Panc1 (cell line): ENCODE results near the gene KCNAB2. TPM values are rescaled to one million over a fixed set of nuclear protein-coding genes. Genes with fewer than 3 reads are reported as not detected.

Experiments
- ATAC-seq: fragments of 200-7000 bp; cut with Tn5 transposase; 2 replicates; pipeline ENCODE4 v1.9.1; 2020; ENCODE audit warnings: mild to moderate bottlenecking, moderate library complexity
- BruUV-seq: library from RNA; stranded (reverse); fragments of 400-500 nt; replicated peaks from 2 replicates; lab custom pipeline; 2021; lab: Mats Ljungman, UMichigan
- CTCF ChIA-PET: fragments of 300-600 bp; sonication (Branson Sonifier 250); formaldehyde crosslinking; loops from one replicate; lab custom pipeline; 2022; ENCODE audit warnings: antibody characterized with exemption; lab: Charles Lee
- POLR2A ChIA-PET: fragments of 300-600 bp; sonication (Branson Sonifier 250); formaldehyde crosslinking; loops from one replicate; lab custom pipeline; 2022; ENCODE audit warnings: antibody characterized with exemption; lab: Charles Lee
- DNase-seq: peaks from one replicate; pipeline ENCODE4 v3.0.0-alpha.2; 2010; ENCODE audit warnings: low read depth, low spot score
- H3K27ac ChIP-seq: 2 replicates; pipeline ENCODE4 v1.5.1; 2011; ENCODE audit warnings: mild to moderate bottlenecking, low read length, inconsistent platforms
- H3K27me3 ChIP-seq: fragments of 200-500 bp; sonication (Bioruptor generic); 2 replicates; pipeline ENCODE4 v1.6.0; 2014; ENCODE audit warnings: low read length, inconsistent platforms; ENCODE audit not compliant: control insufficient read depth, insufficient read depth
- H3K36me3 ChIP-seq: fragments of 200-500 bp; sonication (Bioruptor generic); 2 replicates; pipeline ENCODE4 v1.5.1; 2014; ENCODE audit warnings: inconsistent platforms, mild to moderate bottlenecking, low read length, moderate library complexity; ENCODE audit not compliant: control insufficient read depth, insufficient read depth
- H3K4me1 ChIP-seq: 2 replicates; pipeline ENCODE4 v1.5.1; 2011; ENCODE audit warnings: inconsistent platforms, mild to moderate bottlenecking, low read length, moderate library complexity; ENCODE audit not compliant: control insufficient read depth, insufficient read depth
- H3K4me3 ChIP-seq, 2 experiments: 2 replicates each; pipeline ENCODE4 v1.5.1; 2011 to 2012; ENCODE audit warnings: low read depth in 2 of 2, low read length in 2 of 2, mild to moderate bottlenecking in 2 of 2, inconsistent platforms in 1 of 2, moderate library complexity in 1 of 2
- H3K9me3 ChIP-seq: fragments of 200-500 bp; sonication (Bioruptor generic); 2 replicates; pipeline ENCODE4 v1.5.1; 2014; ENCODE audit warnings: low read depth, mild to moderate bottlenecking, inconsistent platforms, low read length, moderate library complexity; ENCODE audit not compliant: control insufficient read depth, insufficient read depth
- CTCF ChIP-seq: fragments of 450-650 bp; IDR thresholded peaks from 2 replicates; pipeline ENCODE4 v1.5.1; 2017; ENCODE audit warnings: mild to moderate bottlenecking
- POLR2AphosphoS5 ChIP-seq: IDR thresholded peaks from 2 replicates; pipeline ENCODE4 v1.6.1; 2012; ENCODE audit warnings: mild to moderate bottlenecking, low read depth, low read length, moderate library complexity
- REST ChIP-seq, 2 experiments: IDR thresholded peaks; 2 replicates each; pipeline ENCODE4 v1.6.1; 2011 to 2012; ENCODE audit warnings: low read depth in 2 of 2, control low read depth in 1 of 2, low read length in 1 of 2, mild to moderate bottlenecking in 1 of 2, moderate library complexity in 1 of 2; ENCODE audit not compliant: insufficient read depth in 1 of 2
- SIN3A ChIP-seq: IDR thresholded peaks from 2 replicates; pipeline ENCODE4 v1.6.1; 2012; ENCODE audit warnings: low read depth, mild to moderate bottlenecking, low read length, moderate library complexity, borderline replicate concordance; ENCODE audit not compliant: insufficient read depth
- TCF7L2 ChIP-seq: IDR thresholded peaks from 2 replicates; pipeline ENCODE4 v1.6.1; 2011; ENCODE audit warnings: mild to moderate bottlenecking, low read depth, low read length, inconsistent platforms
- in situ Hi-C: cut with HindIII; loops from 2 replicates; pipeline ENCODE4 v1.10.0; 2016; ENCODE audit warnings: low sequenced_read_pairs, low pct_unique_long_range_greater_than_20kb
- intact Hi-C: fragments of 100-400 bp; cut with micrococcal nuclease; formaldehyde crosslinking; loops from one replicate; pipeline ENCODE4 v1.10.0; 2022; ENCODE audit not compliant: unreplicated experiment
- total RNA-seq: library from RNA; stranded (reverse); gene quantifications from one replicate; pipeline ENCODE4 v1.2.1, GENCODE V29; 2021; ENCODE audit not compliant: unreplicated experiment

Gene KCNAB2
- total RNA-seq, 1 experiment from 2014 or later: 27.6 TPM

- in situ Hi-C loops: no loop called here
- no peak overlapping the region for H3K4me3 ChIP-seq
- ChIA-PET POLR2A (no interaction called here), CTCF (no interaction called here)
- intact Hi-C loops: no loop called here
- no peak for ATAC-seq
- DNase-seq: no peak
- no peaks in the 10 kb centered on the region for H3K27me3 ChIP-seq
- peaks cover 13% of the 10 kb centered on the region for H3K4me1 ChIP-seq
- no peak overlapping the region for H3K27ac ChIP-seq
- no peaks in the 10 kb centered on the region for H3K36me3 ChIP-seq
- no peaks in the 10 kb centered on the region for H3K9me3 ChIP-seq
- BruUV-seq: no TSS peak
- no peak for TF ChIP-seq CTCF
Measured at GRCh38 chr1:6040444-6040843, 5.2 kb upstream of the KCNAB2 start.

- CTCF ChIA-PET: no interaction called here
- no peaks in the 10 kb centered on the region for H3K27me3 ChIP-seq
- in situ Hi-C loops: no loop called here
Measured at GRCh38 chr1:6040861-6041415, 4.8 kb upstream of the KCNAB2 start.

More at GRCh38 chr1:6040861-6041415, 4.8 kb upstream of the KCNAB2 start:
- peaks cover 13% of the 10 kb centered on the region for H3K4me1 ChIP-seq
- intact Hi-C loops: no loop called here
- no peaks in the 10 kb centered on the region for H3K36me3 ChIP-seq
- no TSS peak for BruUV-seq
- TF ChIP-seq REST (IDR thresholded peaks at IDR 0.05; ENCODE audit: insufficient read depth in 1 of 2, low read depth in 2 of 2, low read length in 1 of 2) (no peak), CTCF (no peak), TCF7L2 (no peak), POLR2AphosphoS5 (no peak), SIN3A (no peak)
- ATAC-seq (peak; percentile 6; the same call in 1 of the 2 replicates), DNase-seq (no peak)
- no peaks in the 10 kb centered on the region for H3K9me3 ChIP-seq
- H3K4me3 ChIP-seq: no peak overlapping the region
- POLR2A ChIA-PET: no interaction called here
- H3K27ac ChIP-seq: no peak overlapping the region
